ENCODE data around the gene FAM174C.
A peak's percentile ranks its signal among the peaks of the same experiment; 100 is the strongest.
"Not testable (repeated sequence)": the region's sequence is repeated elsewhere in the genome, so short reads cannot be mapped to it uniquely, and the experiment has no call there.

FAM174C gene

GRCh38 chr19:1300744-1301490 is 25.6 kb downstream of the FAM174C start:
- no peak for TF ChIP-seq MAX (IDR thresholded peaks at IDR 0.05; ENCODE audit: low read depth, low read length)
- TF ChIP-seq CTCF (IDR thresholded peaks at IDR 0.05; ENCODE audit: low read depth, low read length): no peak
- no peak for TF ChIP-seq POLR2A (IDR thresholded peaks at IDR 0.05; ENCODE audit: extremely low read depth, insufficient read length)
- no peak for TF ChIP-seq MYC (IDR thresholded peaks at IDR 0.05; ENCODE audit: low read depth, low read length)

GRCh38 chr19:1302533-1303239 is 27.4 kb downstream of the FAM174C start:
- no peak for DNase-seq (ENCODE audit: low read depth)
- H3K4me3 ChIP-seq (ENCODE audit: low read depth, low read length): no peak overlapping the region
- TF ChIP-seq MYC (IDR thresholded peaks at IDR 0.05; ENCODE audit: low read depth, low read length) (no peak), CTCF (IDR thresholded peaks at IDR 0.05; ENCODE audit: low read depth, low read length) (no peak), POLR2A (IDR thresholded peaks at IDR 0.05; ENCODE audit: extremely low read depth, insufficient read length) (no peak), MAX (IDR thresholded peaks at IDR 0.05; ENCODE audit: low read depth, low read length) (no peak)

More at GRCh38 chr19:1300744-1301490, 25.6 kb downstream of the FAM174C start:
- H3K4me3 ChIP-seq (ENCODE audit: low read depth, low read length): no peak overlapping the region
- no peak for DNase-seq (ENCODE audit: low read depth)

GRCh38 chr19:1304197-1304924 is 29.0 kb downstream of the FAM174C start:
- H3K4me3 ChIP-seq (ENCODE audit: low read depth, low read length): no peak overlapping the region
- DNase-seq (ENCODE audit: low read depth): no peak
- no peak for TF ChIP-seq MYC (IDR thresholded peaks at IDR 0.05; ENCODE audit: low read depth, low read length)
- TF ChIP-seq POLR2A (IDR thresholded peaks at IDR 0.05; ENCODE audit: extremely low read depth, insufficient read length): no peak
- no peak for TF ChIP-seq CTCF (IDR thresholded peaks at IDR 0.05; ENCODE audit: low read depth, low read length)
- no peak for TF ChIP-seq MAX (IDR thresholded peaks at IDR 0.05; ENCODE audit: low read depth, low read length)

GRCh38 chr19:1305354-1305753 is 30.0 kb downstream of the FAM174C start:
- not testable (repeated sequence) for H3K4me3 ChIP-seq (ENCODE audit: low read depth, low read length); DNase-seq (ENCODE audit: low read depth)

GRCh38 chr19:1307320-1307719 is 32.0 kb downstream of the FAM174C start:
- TF ChIP-seq POLR2A (IDR thresholded peaks at IDR 0.05; ENCODE audit: extremely low read depth, insufficient read length) (peak; percentile 51), CTCF (IDR thresholded peaks at IDR 0.05; ENCODE audit: low read depth, low read length) (no peak), MYC (IDR thresholded peaks at IDR 0.05; ENCODE audit: low read depth, low read length) (0 out of 2 replicates have a peak, but pooled peaks have one; percentile 12), MAX (IDR thresholded peaks at IDR 0.05; ENCODE audit: low read depth, low read length) (0 out of 2 replicates have a peak, but pooled peaks have one; percentile 7)
- peak overlapping the region; percentile 85 for H3K4me3 ChIP-seq (ENCODE audit: low read depth, low read length)
- peak; percentile 84 for DNase-seq (ENCODE audit: low read depth)

Data from NB4 (cell line).